Activated naive CD4-positive, alpha-beta T cell treated with anti-CD3 and anti-CD28 coated beads, Interleukin-2, amount 50 U/mL, for 24 hours (primary cell): Measurements from ENCODE around the gene CDH13.

Source experiments
- H3K27ac Mint-ChIP-seq: one replicate; pipeline ENCODE4 v1.8.0; 2021; ENCODE audit warnings: mild to moderate bottlenecking, mixed read lengths
- H3K27me3 Mint-ChIP-seq: one replicate; pipeline ENCODE4 v1.8.0; 2021; ENCODE audit warnings: mixed read lengths
- H3K36me3 Mint-ChIP-seq: one replicate; pipeline ENCODE4 v1.8.0; 2021; ENCODE audit warnings: mixed read lengths
- H3K4me1 Mint-ChIP-seq: one replicate; pipeline ENCODE4 v1.8.0; 2021; ENCODE audit warnings: mixed read lengths
- H3K4me3 Mint-ChIP-seq: one replicate; pipeline ENCODE4 v1.8.0; 2021; ENCODE audit warnings: mild to moderate bottlenecking, mixed read lengths
- H3K9me3 Mint-ChIP-seq: one replicate; pipeline ENCODE4 v1.8.0; 2021; ENCODE audit warnings: mixed read lengths

The CDH13 gene

GRCh38 chr16:83110269-83110668 is 483.5 kb downstream of the CDH13 start:
- Mint-ChIP-seq H3K9me3 (no peaks in the 10 kb centered on the region), H3K27ac (no peak overlapping the region), H3K4me1 (no peaks in the 10 kb centered on the region), H3K36me3 (no peaks in the 10 kb centered on the region), H3K4me3 (no peak overlapping the region), H3K27me3 (peaks cover 1% of the 10 kb centered on the region)

- Mint-ChIP-seq H3K9me3 (no peaks in the 10 kb centered on the region), H3K36me3 (no peaks in the 10 kb centered on the region), H3K27ac (no peak overlapping the region), H3K27me3 (no peaks in the 10 kb centered on the region), H3K4me3 (no peak overlapping the region), H3K4me1 (no peaks in the 10 kb centered on the region)
These were observed 486.5 kb downstream of the CDH13 start for GRCh38 chr16:83113317-83113716.

DNA sequence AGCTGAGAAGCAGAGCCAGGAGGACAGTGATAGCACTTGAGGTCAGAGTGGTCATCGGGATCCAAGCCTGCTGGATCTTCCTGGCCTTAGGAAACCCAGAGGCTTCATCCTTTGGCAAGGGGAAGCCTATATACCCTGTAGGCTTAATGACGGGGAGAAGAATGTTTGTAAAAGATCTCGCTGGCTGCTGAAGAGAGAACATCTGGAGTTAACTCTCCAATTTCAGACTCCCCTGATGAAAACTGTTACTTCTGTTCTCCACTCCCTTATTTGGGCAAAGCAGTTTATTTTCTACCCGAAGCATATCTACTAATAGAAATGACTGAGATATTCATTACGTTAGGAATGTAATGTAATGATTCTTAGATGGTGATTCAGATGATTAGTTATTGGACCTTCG is 487.0 kb downstream of the CDH13 start:
- Mint-ChIP-seq H3K9me3 (no peaks in the 10 kb centered on the region), H3K4me3 (no peak overlapping the region), H3K27ac (no peak overlapping the region), H3K27me3 (no peaks in the 10 kb centered on the region), H3K4me1 (no peaks in the 10 kb centered on the region), H3K36me3 (no peaks in the 10 kb centered on the region)

GRCh38 chr16:83115491-83116232 is 488.9 kb downstream of the CDH13 start:
- H3K9me3 Mint-ChIP-seq, result no peaks in the 10 kb centered on the region
- H3K27me3 Mint-ChIP-seq, result no peaks in the 10 kb centered on the region
- no peak overlapping the region for H3K27ac Mint-ChIP-seq
- no peaks in the 10 kb centered on the region for H3K4me1 Mint-ChIP-seq
- H3K4me3 Mint-ChIP-seq, result no peak overlapping the region
- no peaks in the 10 kb centered on the region for H3K36me3 Mint-ChIP-seq

GRCh38 chr16:83116274-83116892 is 489.6 kb downstream of the CDH13 start:
- no peak overlapping the region for H3K4me3 Mint-ChIP-seq
- H3K4me1 Mint-ChIP-seq, result no peaks in the 10 kb centered on the region
- no peaks in the 10 kb centered on the region for H3K36me3 Mint-ChIP-seq
- no peaks in the 10 kb centered on the region for H3K27me3 Mint-ChIP-seq
- H3K27ac Mint-ChIP-seq, result no peak overlapping the region
- H3K9me3 Mint-ChIP-seq, result no peaks in the 10 kb centered on the region

DNA sequence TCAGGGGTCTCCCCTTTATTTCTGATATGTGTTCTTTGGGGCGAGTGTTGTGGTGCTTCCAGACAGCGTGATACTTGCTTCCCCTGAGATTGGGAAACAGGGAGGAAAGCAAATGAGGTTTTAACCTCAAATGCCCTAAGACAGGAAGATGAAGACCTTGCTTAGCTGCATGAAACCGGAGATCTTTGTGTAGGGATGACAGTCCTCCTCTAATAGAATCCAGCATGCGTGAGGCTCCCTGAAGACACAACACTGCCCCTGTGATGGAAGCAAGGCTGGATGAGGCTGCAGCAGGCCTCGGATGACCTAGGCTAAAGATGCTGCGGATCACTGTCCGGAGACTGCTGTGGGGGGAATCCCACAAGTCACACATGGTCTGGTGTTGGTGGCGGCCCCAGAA is 491.0 kb downstream of the CDH13 start:
- Mint-ChIP-seq H3K4me1 (no peaks in the 10 kb centered on the region), H3K27ac (no peak overlapping the region), H3K36me3 (no peaks in the 10 kb centered on the region), H3K9me3 (no peaks in the 10 kb centered on the region), H3K27me3 (no peaks in the 10 kb centered on the region), H3K4me3 (no peak overlapping the region)

DNA sequence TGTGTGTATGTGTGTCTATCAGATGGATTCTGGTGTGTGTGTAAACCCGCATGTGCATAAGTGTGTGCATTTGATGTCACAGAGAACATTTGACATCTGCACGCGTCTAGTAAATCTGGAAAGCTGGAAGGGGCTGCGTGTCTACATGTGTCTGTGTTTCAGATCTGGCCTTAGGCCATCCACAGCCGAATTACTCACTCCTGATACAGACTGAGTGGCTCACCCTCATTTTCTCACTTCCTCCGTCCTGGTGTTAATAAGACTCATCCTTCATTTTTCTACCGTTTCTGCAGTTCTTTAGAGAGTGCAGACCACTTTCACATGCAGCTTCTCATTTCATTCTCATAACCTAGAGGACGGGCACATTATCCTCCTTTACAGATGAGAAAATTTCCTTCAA is 491.6 kb downstream of the CDH13 start:
- Mint-ChIP-seq H3K36me3 (no peaks in the 10 kb centered on the region), H3K27me3 (no peaks in the 10 kb centered on the region), H3K4me1 (no peaks in the 10 kb centered on the region), H3K4me3 (no peak overlapping the region), H3K27ac (no peak overlapping the region), H3K9me3 (no peaks in the 10 kb centered on the region)

DNA sequence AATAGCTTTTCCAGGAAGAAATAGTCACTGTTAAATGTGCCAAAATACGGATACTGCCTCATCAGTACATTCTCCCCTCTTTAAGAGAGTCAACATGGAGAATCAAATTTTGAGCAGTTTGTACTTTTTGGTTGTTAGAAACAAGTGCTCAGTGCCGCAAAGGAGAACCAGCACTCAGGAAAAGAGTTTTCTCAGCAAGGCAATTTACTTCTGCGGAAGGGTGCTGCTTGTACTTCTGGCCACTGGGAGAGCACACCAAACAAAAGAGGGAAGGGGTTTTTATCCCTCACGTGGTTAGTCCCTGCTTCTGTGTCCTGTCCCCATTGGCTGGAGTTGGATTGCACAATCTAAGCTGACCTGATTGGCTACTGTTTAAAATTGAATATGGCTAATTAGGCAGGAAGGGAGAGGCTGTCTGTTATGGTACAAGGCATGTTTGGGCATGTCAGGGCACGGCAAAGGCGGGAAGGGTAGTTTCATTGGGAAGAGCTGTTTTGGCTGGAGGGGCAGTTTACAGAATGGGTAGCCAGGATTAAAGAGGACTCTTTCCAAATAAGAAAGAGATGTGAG is 499.3 kb downstream of the CDH13 start:
- H3K27ac Mint-ChIP-seq, result no peak overlapping the region
- H3K9me3 Mint-ChIP-seq, result peaks cover 17% of the 10 kb centered on the region
- no peaks in the 10 kb centered on the region for H3K4me1 Mint-ChIP-seq
- no peak overlapping the region for H3K4me3 Mint-ChIP-seq
- no peaks in the 10 kb centered on the region for H3K27me3 Mint-ChIP-seq
- H3K36me3 Mint-ChIP-seq, result no peaks in the 10 kb centered on the region

DNA sequence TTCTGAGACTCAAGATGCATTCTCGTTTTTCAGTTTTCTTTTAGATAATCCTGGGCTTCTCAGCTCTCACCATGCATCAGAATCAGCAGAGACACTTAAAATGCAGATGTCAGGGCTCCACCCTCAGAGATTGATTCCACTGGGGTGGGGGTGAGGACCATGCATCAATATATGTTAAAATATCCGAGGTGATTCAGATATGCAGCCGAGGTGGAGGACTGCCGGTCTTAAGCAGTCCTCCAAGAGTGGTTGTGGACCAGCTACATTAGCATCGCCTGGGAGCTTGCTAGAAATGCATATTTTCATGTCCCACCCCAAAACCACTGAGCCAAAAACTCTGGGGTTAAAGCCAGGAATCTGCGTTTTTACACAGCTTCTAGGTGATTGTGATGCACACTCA is 501.3 kb downstream of the CDH13 start:
- Mint-ChIP-seq H3K4me1 (no peaks in the 10 kb centered on the region), H3K36me3 (no peaks in the 10 kb centered on the region), H3K27me3 (no peaks in the 10 kb centered on the region), H3K9me3 (peaks cover 17% of the 10 kb centered on the region), H3K27ac (no peak overlapping the region), H3K4me3 (no peak overlapping the region)

DNA sequence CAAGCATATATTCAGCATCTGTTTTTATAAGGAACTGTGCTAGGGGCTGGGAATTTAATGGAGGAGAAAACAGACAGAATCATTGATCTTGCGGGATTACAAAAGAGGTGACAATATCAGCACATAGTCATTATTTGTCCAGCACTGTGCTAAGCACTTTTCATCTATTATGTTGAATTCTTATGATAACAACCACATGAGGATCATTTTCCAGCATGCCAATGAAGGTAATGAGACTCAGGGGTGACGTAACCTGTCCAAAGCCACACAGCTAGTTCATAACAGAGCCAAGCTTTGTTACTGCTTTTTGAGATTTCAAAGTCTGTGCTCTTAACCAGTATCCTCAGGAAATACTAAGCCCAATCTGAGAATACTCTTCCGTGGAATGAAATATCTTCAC is 503.3 kb downstream of the CDH13 start:
- H3K9me3 Mint-ChIP-seq, result peaks cover 13% of the 10 kb centered on the region
- H3K27me3 Mint-ChIP-seq, result no peaks in the 10 kb centered on the region
- no peak overlapping the region for H3K4me3 Mint-ChIP-seq
- H3K4me1 Mint-ChIP-seq, result no peaks in the 10 kb centered on the region
- H3K27ac Mint-ChIP-seq, result no peak overlapping the region
- H3K36me3 Mint-ChIP-seq, result no peaks in the 10 kb centered on the region

DNA sequence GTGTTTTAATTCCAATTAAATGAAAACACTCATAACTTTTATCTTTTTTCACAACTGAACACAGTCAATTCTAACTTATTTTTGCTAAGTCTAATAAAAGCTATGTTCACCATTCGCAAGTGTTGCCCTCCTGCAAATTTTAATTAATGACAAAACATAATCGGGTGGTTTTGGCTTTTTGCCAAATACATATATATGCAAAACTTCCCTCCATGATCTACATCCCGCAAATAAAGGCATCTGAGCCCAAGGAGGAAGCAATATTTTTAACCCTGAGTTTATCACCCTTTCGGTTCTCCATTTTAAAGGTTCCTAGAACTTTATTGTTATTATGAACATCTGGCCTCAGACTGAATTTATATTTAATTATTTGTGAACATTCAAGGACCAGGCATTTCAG is 507.9 kb downstream of the CDH13 start:
- H3K27me3 Mint-ChIP-seq, result no peaks in the 10 kb centered on the region
- no peaks in the 10 kb centered on the region for H3K36me3 Mint-ChIP-seq
- H3K4me3 Mint-ChIP-seq, result no peak overlapping the region
- peaks cover 7% of the 10 kb centered on the region for H3K4me1 Mint-ChIP-seq
- no peak overlapping the region for H3K27ac Mint-ChIP-seq
- H3K9me3 Mint-ChIP-seq, result no peaks in the 10 kb centered on the region

DNA sequence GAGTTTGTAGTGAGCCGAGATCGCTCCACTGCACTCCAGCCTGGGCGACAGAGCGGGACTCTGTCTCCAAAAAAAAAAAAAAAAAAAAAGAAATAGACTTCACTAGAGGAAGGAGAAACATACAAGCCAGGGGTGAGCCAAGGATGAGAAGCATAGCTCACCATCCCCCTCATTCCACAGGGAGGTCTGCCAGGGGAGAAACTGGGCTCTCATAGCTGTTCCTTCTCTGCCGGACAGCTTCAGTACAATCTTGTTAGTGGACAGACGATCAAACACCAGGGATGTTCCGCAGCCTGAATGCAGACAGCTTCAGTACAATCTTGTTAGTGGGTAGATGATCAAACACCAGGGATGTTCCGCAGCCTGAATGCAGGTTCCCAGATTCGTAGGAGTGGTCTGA is 509.6 kb downstream of the CDH13 start:
- Mint-ChIP-seq H3K9me3 (no peaks in the 10 kb centered on the region), H3K27ac (no peak overlapping the region), H3K36me3 (no peaks in the 10 kb centered on the region), H3K4me1 (peaks cover 7% of the 10 kb centered on the region), H3K27me3 (no peaks in the 10 kb centered on the region), H3K4me3 (no peak overlapping the region)

GRCh38 chr16:83136924-83137323 is 510.2 kb downstream of the CDH13 start:
- Mint-ChIP-seq H3K9me3 (no peaks in the 10 kb centered on the region), H3K27ac (no peak overlapping the region), H3K4me3 (peak overlapping the region; percentile 54), H3K36me3 (no peaks in the 10 kb centered on the region), H3K4me1 (peaks cover 7% of the 10 kb centered on the region), H3K27me3 (no peaks in the 10 kb centered on the region)

DNA sequence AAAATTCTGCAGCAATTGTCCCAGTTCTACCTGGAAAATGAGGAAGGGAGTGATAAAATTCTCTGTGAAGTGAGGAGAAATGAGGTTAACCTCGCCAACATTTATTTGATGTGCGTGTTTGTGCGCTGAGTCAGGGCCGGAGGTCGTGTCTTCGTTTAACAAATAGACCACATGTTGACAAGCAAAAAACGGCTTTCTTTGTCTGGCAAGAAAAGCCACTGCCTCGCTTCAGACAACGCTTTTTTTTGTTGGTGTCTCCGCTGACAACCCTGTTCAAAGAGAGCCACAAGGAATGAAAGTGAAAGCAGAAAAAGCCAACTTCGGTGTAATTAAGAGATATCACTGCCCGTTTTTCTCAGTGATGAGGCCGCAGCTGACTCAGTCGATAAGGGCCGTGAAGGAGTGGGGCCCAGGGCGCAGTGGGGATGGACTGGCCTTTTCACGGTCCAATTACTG is 510.6 kb downstream of the CDH13 start:
- Mint-ChIP-seq H3K27me3 (no peaks in the 10 kb centered on the region), H3K4me1 (peaks cover 7% of the 10 kb centered on the region), H3K4me3 (peak overlapping the region; percentile 65), H3K9me3 (no peaks in the 10 kb centered on the region), H3K27ac (no peak overlapping the region), H3K36me3 (no peaks in the 10 kb centered on the region)

DNA sequence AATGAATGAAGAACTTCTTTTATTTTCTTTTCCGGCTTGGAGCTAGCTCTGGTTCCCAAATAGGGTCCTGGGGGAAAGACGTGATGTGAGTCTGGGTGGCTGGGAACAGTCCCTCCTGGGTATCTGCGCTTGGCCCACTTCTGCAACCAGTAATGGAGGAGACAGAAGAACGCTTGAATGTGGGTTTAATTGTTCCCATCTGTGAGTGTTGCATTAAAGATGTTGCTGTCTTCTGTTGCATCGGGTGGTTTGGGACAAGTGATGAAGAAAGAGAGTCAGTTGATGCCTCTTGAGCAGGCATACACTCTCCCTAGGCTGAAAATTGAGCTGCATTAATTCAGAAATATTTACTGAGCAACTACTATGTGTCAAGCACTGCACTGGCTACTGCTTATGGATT is 511.1 kb downstream of the CDH13 start:
- Mint-ChIP-seq H3K27me3 (no peaks in the 10 kb centered on the region), H3K4me1 (peaks cover 7% of the 10 kb centered on the region), H3K9me3 (no peaks in the 10 kb centered on the region), H3K4me3 (no peak overlapping the region), H3K27ac (no peak overlapping the region), H3K36me3 (no peaks in the 10 kb centered on the region)

- Mint-ChIP-seq H3K27me3 (no peaks in the 10 kb centered on the region), H3K36me3 (no peaks in the 10 kb centered on the region), H3K4me3 (no peak overlapping the region), H3K4me1 (peaks cover 7% of the 10 kb centered on the region), H3K27ac (no peak overlapping the region), H3K9me3 (no peaks in the 10 kb centered on the region)
These were observed 511.7 kb downstream of the CDH13 start for GRCh38 chr16:83138512-83138911.
